Sigmoid colon (tissue), 7 donors: ENCODE data around the gene TBX15. TPM values are rescaled to one million over a fixed set of nuclear protein-coding genes. Genes with fewer than 3 reads are reported as not detected.

Experiments used
- DNase-seq: peaks from one replicate; pipeline ENCODE4 v3.0.0-alpha.2; 2019
- H3K27ac ChIP-seq, 4 donors: fragments of 200-600 bp; sonication (generic); one replicate each; pipeline ENCODE4 v1.5.1; 2016 to 2019; ENCODE audit warnings: mild to moderate bottlenecking in 1 of 4
- H3K27me3 ChIP-seq, 3 donors: fragments of 200-600 bp; sonication (generic); one replicate each; pipeline ENCODE4 v1.5.1; 2019; ENCODE audit warnings: mild to moderate bottlenecking in 1 of 3
- H3K36me3 ChIP-seq, 4 donors: fragments of 200-600 bp; sonication (generic); one replicate each; pipeline ENCODE4 v1.5.1; 2016 to 2019
- H3K4me1 ChIP-seq, 4 donors: fragments of 200-600 bp; sonication (generic); one replicate each; pipeline ENCODE4 v1.5.1; 2017 to 2019
- H3K4me3 ChIP-seq, 4 donors: fragments of 200-600 bp; sonication (generic); one replicate each; pipeline ENCODE4 v1.5.1; 2017 to 2019; ENCODE audit warnings: mild to moderate bottlenecking in 2 of 4, moderate library complexity in 1 of 4
- H3K9me3 ChIP-seq, 4 donors: fragments of 200-600 bp in 3 of 4; sonication (generic) in 3 of 4; one replicate each; pipeline versions ENCODE4 v1.5.1 to v1.6.1; 2013 to 2019
- CTCF ChIP-seq, 4 experiments: fragments of 450-650 bp in 3 of 4; fragments of 200-600 bp in 1 of 4; IDR thresholded peaks; one replicate each; pipeline ENCODE4 v1.5.1; 2016 to 2019; ENCODE audit warnings: antibody characterized with exemption in 4 of 4, mild to moderate bottlenecking in 3 of 4, moderate library complexity in 2 of 4
- EP300 ChIP-seq, 4 donors: sonication (generic); formaldehyde crosslinking; IDR thresholded peaks; one replicate each; pipeline ENCODE4 v1.6.1; 2017; ENCODE audit warnings: antibody characterized with exemption in 4 of 4
- POLR2A ChIP-seq, 2 donors: fragments of 450-650 bp; IDR thresholded peaks; one replicate each; pipeline ENCODE4 v1.6.1; 2016; ENCODE audit warnings: antibody characterized with exemption in 2 of 2, mild to moderate bottlenecking in 2 of 2, moderate library complexity in 2 of 2
- POLR2AphosphoS5 ChIP-seq, 4 donors: sonication (generic); formaldehyde crosslinking; IDR thresholded peaks; one replicate each; pipeline ENCODE4 v1.6.1; 2017; ENCODE audit warnings: antibody characterized with exemption in 4 of 4
- WGBS, 2 donors: extraction: QIAGEN DNeasy Blood & Tissue Kit; methylation state at CpG; one replicate each; pipeline ENCODE4 v1.1.7; 2013; 5-methylcytosine and 5-hydroxymethylcytosine counted together
- intact Hi-C: fragments of 100-400 bp; cut with DNase I; formaldehyde crosslinking; loops from one replicate; pipeline ENCODE4 v1.15.1; 2023
- polyA plus RNA-seq, 3 donors: library from polyadenylated mRNA; stranded (reverse); fragments of 200-250 nt; gene quantifications; one replicate each; pipeline ENCODE4 v1.2.3, GENCODE V29; 2013
- total RNA-seq, 4 donors: library from RNA; depleted of rRNA; stranded (reverse); fragments of >200 nt; gene quantifications; one replicate each; pipeline ENCODE4 v1.1.0, GENCODE V29; 2016
- donor health status: healthy with polysubstance abuse.
- donor health status: Bipolar disorder and iron deficiency.
- donor health status: healthy.

Gene TBX15
- total and polyA plus RNA-seq, 7 donors = under 0.01 to 0.28 (median 0.03) TPM; not detected in 2

GRCh38 chr1:118928739-118929554 is 59.2 kb downstream of the TBX15 start:
- Histone ChIP-seq H3K27me3 (no peaks in the 10 kb centered on the region), H3K4me1 (no peaks in the 10 kb centered on the region), H3K9me3 (no peaks in the 10 kb centered on the region), H3K4me3 (no peak overlapping the region), H3K36me3 (no peaks in the 10 kb centered on the region), H3K27ac (no peak overlapping the region)
- intact Hi-C loops = no loop called here
- no peak for TF ChIP-seq EP300 (IDR thresholded peaks at IDR 0.05)
- no peak for TF ChIP-seq POLR2A (IDR thresholded peaks at IDR 0.05)
- TF ChIP-seq POLR2AphosphoS5 (IDR thresholded peaks at IDR 0.05) = no peak
- TF ChIP-seq CTCF (IDR thresholded peaks at IDR 0.05) = no peak
- WGBS, 2 donors = 45 to 53% methylated on average over 2 of the region's 2 CpGs
- no peak for DNase-seq

- Histone ChIP-seq H3K4me1 (no peaks in the 10 kb centered on the region), H3K27me3 (no peaks in the 10 kb centered on the region), H3K36me3 (no peaks in the 10 kb centered on the region), H3K9me3 (no peaks in the 10 kb centered on the region), H3K27ac (no peak overlapping the region), H3K4me3 (no peak overlapping the region)
- TF ChIP-seq POLR2A (IDR thresholded peaks at IDR 0.05) (no peak), POLR2AphosphoS5 (IDR thresholded peaks at IDR 0.05) (no peak), CTCF (IDR thresholded peaks at IDR 0.05) (no peak), EP300 (IDR thresholded peaks at IDR 0.05) (no peak)
- intact Hi-C loops = no loop called here
- 33 to 51% methylated on average over 4 of the region's 4 CpGs for WGBS, 2 donors
- no peak for DNase-seq
Measured at GRCh38 chr1:118927427-118928187, 60.5 kb downstream of the TBX15 start.

DNA sequence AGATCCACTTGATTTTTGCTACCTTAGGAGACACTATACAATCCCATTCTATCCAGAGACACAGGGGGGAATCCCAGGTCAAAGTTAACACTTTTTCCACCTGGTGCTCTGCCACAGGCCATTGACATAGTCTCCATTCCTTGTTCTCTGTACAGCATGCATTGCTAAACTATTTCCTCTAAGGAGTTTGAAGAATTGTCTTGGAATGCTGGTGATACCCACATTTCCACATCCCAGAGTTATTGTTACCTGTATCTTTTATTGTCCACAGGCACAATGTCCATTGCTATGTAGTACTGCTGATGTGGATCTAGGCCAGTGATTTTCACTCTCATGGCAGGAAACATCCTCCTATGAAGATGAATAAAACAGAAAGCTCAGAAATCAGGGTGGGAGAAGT is 61.9 kb downstream of the TBX15 start:
- Histone ChIP-seq H3K36me3 (no peaks in the 10 kb centered on the region), H3K27me3 (no peaks in the 10 kb centered on the region), H3K4me1 (no peaks in the 10 kb centered on the region), H3K27ac (no peak overlapping the region), H3K9me3 (no peaks in the 10 kb centered on the region), H3K4me3 (no peak overlapping the region)
- DNase-seq = no peak
- intact Hi-C loops = no loop called here
- TF ChIP-seq POLR2AphosphoS5 (IDR thresholded peaks at IDR 0.05) (no peak), CTCF (IDR thresholded peaks at IDR 0.05) (no peak)

- Histone ChIP-seq H3K27ac (no peak overlapping the region), H3K4me1 (no peaks in the 10 kb centered on the region), H3K36me3 (no peaks in the 10 kb centered on the region), H3K9me3 (no peaks in the 10 kb centered on the region), H3K27me3 (no peaks in the 10 kb centered on the region), H3K4me3 (no peak overlapping the region)
- TF ChIP-seq EP300 (IDR thresholded peaks at IDR 0.05) (no peak), CTCF (IDR thresholded peaks at IDR 0.05) (no peak), POLR2AphosphoS5 (IDR thresholded peaks at IDR 0.05) (no peak), POLR2A (IDR thresholded peaks at IDR 0.05) (no peak)
- DNase-seq = no peak
- intact Hi-C loops = no loop called here
- 45 to 50% methylated on average over 2 of the region's 2 CpGs for WGBS, 2 donors
Measured at GRCh38 chr1:118925651-118926050, 62.5 kb downstream of the TBX15 start.
